WTC11 (cell line): ENCODE measurements around the gene CENPA. TPM values are rescaled to one million over a fixed set of nuclear protein-coding genes. Genes with fewer than 3 reads are reported as not detected.
"Not testable (repeated sequence)": the region's sequence is repeated elsewhere in the genome, so short reads cannot be mapped to it uniquely, and the experiment has no call there.

Experiments used
- ATAC-seq: fragments of 200-7000 bp; cut with Tn5 transposase; 2 replicates; pipeline ENCODE4 v1.10.0; 2021; ENCODE audit warnings: mild to moderate bottlenecking, moderate library complexity
- CTCF ChIA-PET: fragments of 300-600 bp; sonication (Branson Sonifier 250); formaldehyde crosslinking; loops from one replicate; lab custom pipeline; 2021; ENCODE audit warnings: antibody characterized with exemption; lab: Charles Lee
- POLR2A ChIA-PET: fragments of 350-600 bp; sonication (Branson Sonifier 250); formaldehyde crosslinking; loops from one replicate; lab custom pipeline; 2021; ENCODE audit warnings: antibody characterized with exemption; lab: Charles Lee
- DNase-seq: peaks from one replicate; pipeline ENCODE4 v3.0.0; 2021; ENCODE audit warnings: low spot score
- H3K27ac Mint-ChIP-seq: 2 replicates; pipeline ENCODE4 v1.8.0; 2021; ENCODE audit warnings: mixed read lengths
- H3K27me3 Mint-ChIP-seq: 2 replicates; pipeline ENCODE4 v1.8.0; 2021; ENCODE audit warnings: low read depth, mild to moderate bottlenecking, moderate library complexity, mixed read lengths
- H3K36me3 Mint-ChIP-seq: 2 replicates; pipeline ENCODE4 v1.8.0; 2021; ENCODE audit warnings: mixed read lengths
- H3K4me1 Mint-ChIP-seq: 2 replicates; pipeline ENCODE4 v1.8.0; 2022; ENCODE audit warnings: mixed read lengths
- H3K4me3 Mint-ChIP-seq: 2 replicates; pipeline ENCODE4 v1.8.0; 2021; ENCODE audit warnings: mild to moderate bottlenecking, moderate library complexity, mixed read lengths
- H3K9me3 Mint-ChIP-seq: 2 replicates; pipeline ENCODE4 v1.8.0; 2021; ENCODE audit warnings: mixed read lengths
- ATF1 ChIP-seq: sonication (generic); formaldehyde crosslinking; IDR thresholded peaks from 2 replicates; pipeline ENCODE4 v1.8.1; 2023; ENCODE audit warnings: mild to moderate bottlenecking, moderate library complexity, missing genetic modification reagents
- CBFB ChIP-seq: sonication (generic); formaldehyde crosslinking; IDR thresholded peaks from 2 replicates; pipeline ENCODE4 v1.8.1; 2022; ENCODE audit warnings: mild to moderate bottlenecking, low read depth, missing genetic modification reagents
- FOXK1 ChIP-seq: sonication (generic); formaldehyde crosslinking; IDR thresholded peaks from 2 replicates; pipeline ENCODE4 v1.8.0; 2022; ENCODE audit warnings: mild to moderate bottlenecking, moderate library complexity, missing genetic modification reagents
- FOXP4 ChIP-seq: sonication (generic); formaldehyde crosslinking; IDR thresholded peaks from 2 replicates; pipeline ENCODE4 v1.8.0; 2022; ENCODE audit warnings: mild to moderate bottlenecking, missing genetic modification reagents
- JUN ChIP-seq: sonication (generic); formaldehyde crosslinking; IDR thresholded peaks from 2 replicates; pipeline ENCODE4 v1.8.0; 2023; ENCODE audit warnings: mild to moderate bottlenecking, missing genetic modification reagents
- KAT7 ChIP-seq: sonication (generic); formaldehyde crosslinking; IDR thresholded peaks from 2 replicates; pipeline ENCODE4 v1.8.1; 2023; ENCODE audit warnings: missing genetic modification reagents, mild to moderate bottlenecking, borderline replicate concordance
- MLX ChIP-seq: sonication (generic); formaldehyde crosslinking; IDR thresholded peaks from 2 replicates; pipeline ENCODE4 v1.8.1; 2023; ENCODE audit warnings: mild to moderate bottlenecking, missing genetic modification reagents, moderate library complexity
- MYBL2 ChIP-seq: sonication (generic); formaldehyde crosslinking; IDR thresholded peaks from 2 replicates; pipeline ENCODE4 v1.8.1; 2023; ENCODE audit warnings: mild to moderate bottlenecking, moderate library complexity, missing genetic modification reagents
- NR3C1 ChIP-seq: sonication (generic); formaldehyde crosslinking; conservative IDR thresholded peaks from 2 replicates; pipeline ENCODE4 v1.8.1; 2023; ENCODE audit warnings: low read depth, mild to moderate bottlenecking, missing genetic modification reagents
- RORB ChIP-seq: fragments of 250-450 bp; sonication (Bioruptor Pico); IDR thresholded peaks from 2 replicates; pipeline ENCODE4 v1.9.0; 2021; ENCODE audit warnings: mild to moderate bottlenecking
- SMAD3 ChIP-seq: sonication (generic); formaldehyde crosslinking; IDR thresholded peaks from 2 replicates; pipeline ENCODE4 v1.8.0; 2022; ENCODE audit warnings: missing genetic modification reagents, mild to moderate bottlenecking, borderline replicate concordance
- TEAD1 ChIP-seq: sonication (generic); formaldehyde crosslinking; IDR thresholded peaks from 2 replicates; pipeline ENCODE4 v1.8.0; 2022; ENCODE audit warnings: mild to moderate bottlenecking, missing genetic modification reagents
- ZBTB43 ChIP-seq: sonication (generic); formaldehyde crosslinking; IDR thresholded peaks from 2 replicates; pipeline ENCODE4 v1.8.1; 2023; ENCODE audit warnings: mild to moderate bottlenecking, missing genetic modification reagents
- ZNF317 ChIP-seq: sonication (generic); formaldehyde crosslinking; IDR thresholded peaks from 2 replicates; pipeline ENCODE4 v1.8.1; 2023; ENCODE audit warnings: low read depth, mild to moderate bottlenecking, moderate library complexity, missing genetic modification reagents, borderline replicate concordance
- ZNF396 ChIP-seq: fragments of 250-450 bp; sonication (Bioruptor Pico); IDR thresholded peaks from 2 replicates; pipeline ENCODE4 v1.8.0; 2021; ENCODE audit warnings: mild to moderate bottlenecking, moderate library complexity, borderline replicate concordance
- ZNF416 ChIP-seq: fragments of 250-450 bp; sonication (Bioruptor Pico); IDR thresholded peaks from 2 replicates; pipeline ENCODE4 v1.9.0; 2021; ENCODE audit warnings: mild to moderate bottlenecking, inconsistent platforms
- total RNA-seq: library from RNA; stranded (reverse); gene quantifications from 3 replicates; pipeline ENCODE4 v1.2.3, GENCODE V29; 2021
- TF ChIP-seq, protein P1 (sequence below): fragments of 250-450 bp; sonication (Bioruptor Pico); IDR thresholded peaks from 2 replicates; pipeline ENCODE4 v2.1.2; 2022; ENCODE audit warnings: mild to moderate bottlenecking, moderate library complexity
- TF ChIP-seq, protein P2 (sequence below): sonication (generic); formaldehyde crosslinking; IDR thresholded peaks from 2 replicates; pipeline ENCODE4 v1.8.1; 2023; ENCODE audit warnings: mild to moderate bottlenecking, missing genetic modification reagents
- TF ChIP-seq, protein P3 (sequence below): sonication (generic); formaldehyde crosslinking; IDR thresholded peaks from 2 replicates; pipeline ENCODE4 v1.8.0; 2022; ENCODE audit warnings: missing genetic modification reagents
- TF ChIP-seq, protein P4 (sequence below): fragments of 200-600 bp; IDR thresholded peaks from 2 replicates; pipeline ENCODE4 v1.8.0; 2022; ENCODE audit warnings: antibody characterized with exemption

Gene CENPA
- total RNA-seq, 1 experiment from 2014 or later, result 45.6 TPM

DNA sequence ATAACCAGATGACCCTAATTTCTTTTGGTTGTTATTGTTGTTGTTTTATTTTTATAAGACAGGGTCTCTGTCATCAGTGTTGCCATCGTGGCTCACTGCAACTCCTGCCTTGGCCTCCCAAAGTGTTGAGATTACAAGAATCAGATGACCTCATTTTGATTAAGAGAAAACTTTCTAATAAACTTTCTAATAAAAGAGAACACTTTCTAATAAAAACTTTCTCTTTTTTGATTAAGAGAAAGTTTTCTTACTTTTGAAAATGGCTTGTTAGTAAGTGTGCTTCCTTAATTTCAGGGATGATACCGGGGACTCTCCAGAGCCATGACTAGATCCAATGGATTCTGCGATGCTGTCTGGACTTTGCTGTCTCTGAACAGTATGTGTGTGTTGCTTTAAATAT lies 7.7 kb downstream of the CENPA start:
- H3K27me3 Mint-ChIP-seq, result no peaks in the 10 kb centered on the region
- peaks cover 5% of the 10 kb centered on the region; the same call in 1 of the 2 replicates for H3K9me3 Mint-ChIP-seq
- H3K27ac Mint-ChIP-seq, result no peak overlapping the region
- no peak overlapping the region for H3K4me3 Mint-ChIP-seq
- TF ChIP-seq, protein P1, sequence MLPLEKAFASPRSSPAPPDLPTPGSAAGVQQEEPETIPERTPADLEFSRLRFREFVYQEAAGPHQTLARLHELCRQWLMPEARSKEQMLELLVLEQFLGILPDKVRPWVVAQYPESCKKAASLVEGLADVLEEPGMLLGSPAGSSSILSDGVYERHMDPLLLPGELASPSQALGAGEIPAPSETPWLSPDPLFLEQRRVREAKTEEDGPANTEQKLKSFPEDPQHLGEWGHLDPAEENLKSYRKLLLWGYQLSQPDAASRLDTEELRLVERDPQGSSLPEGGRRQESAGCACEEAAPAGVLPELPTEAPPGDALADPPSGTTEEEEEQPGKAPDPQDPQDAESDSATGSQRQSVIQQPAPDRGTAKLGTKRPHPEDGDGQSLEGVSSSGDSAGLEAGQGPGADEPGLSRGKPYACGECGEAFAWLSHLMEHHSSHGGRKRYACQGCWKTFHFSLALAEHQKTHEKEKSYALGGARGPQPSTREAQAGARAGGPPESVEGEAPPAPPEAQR (CRISPR knock-in tag), result no peak
- TF ChIP-seq ZNF317 (CRISPR knock-in tag) (no peak), ZNF416 (CRISPR knock-in tag) (no peak), MYBL2 (CRISPR knock-in tag) (no peak), JUN (no peak), ZBTB43 (CRISPR knock-in tag) (no peak), RORB (CRISPR knock-in tag) (no peak), MLX (CRISPR knock-in tag) (no peak)
- TF ChIP-seq, protein P2, sequence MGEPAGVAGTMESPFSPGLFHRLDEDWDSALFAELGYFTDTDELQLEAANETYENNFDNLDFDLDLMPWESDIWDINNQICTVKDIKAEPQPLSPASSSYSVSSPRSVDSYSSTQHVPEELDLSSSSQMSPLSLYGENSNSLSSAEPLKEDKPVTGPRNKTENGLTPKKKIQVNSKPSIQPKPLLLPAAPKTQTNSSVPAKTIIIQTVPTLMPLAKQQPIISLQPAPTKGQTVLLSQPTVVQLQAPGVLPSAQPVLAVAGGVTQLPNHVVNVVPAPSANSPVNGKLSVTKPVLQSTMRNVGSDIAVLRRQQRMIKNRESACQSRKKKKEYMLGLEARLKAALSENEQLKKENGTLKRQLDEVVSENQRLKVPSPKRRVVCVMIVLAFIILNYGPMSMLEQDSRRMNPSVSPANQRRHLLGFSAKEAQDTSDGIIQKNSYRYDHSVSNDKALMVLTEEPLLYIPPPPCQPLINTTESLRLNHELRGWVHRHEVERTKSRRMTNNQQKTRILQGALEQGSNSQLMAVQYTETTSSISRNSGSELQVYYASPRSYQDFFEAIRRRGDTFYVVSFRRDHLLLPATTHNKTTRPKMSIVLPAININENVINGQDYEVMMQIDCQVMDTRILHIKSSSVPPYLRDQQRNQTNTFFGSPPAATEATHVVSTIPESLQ (CRISPR knock-in tag), result no peak
- CTCF ChIA-PET, result no interaction called here
- peaks cover 72% of the 10 kb centered on the region for H3K36me3 Mint-ChIP-seq
- ATAC-seq (no peak), DNase-seq (no peak)
- H3K4me1 Mint-ChIP-seq, result peaks cover 5% of the 10 kb centered on the region
- POLR2A ChIA-PET, result no interaction called here

DNA sequence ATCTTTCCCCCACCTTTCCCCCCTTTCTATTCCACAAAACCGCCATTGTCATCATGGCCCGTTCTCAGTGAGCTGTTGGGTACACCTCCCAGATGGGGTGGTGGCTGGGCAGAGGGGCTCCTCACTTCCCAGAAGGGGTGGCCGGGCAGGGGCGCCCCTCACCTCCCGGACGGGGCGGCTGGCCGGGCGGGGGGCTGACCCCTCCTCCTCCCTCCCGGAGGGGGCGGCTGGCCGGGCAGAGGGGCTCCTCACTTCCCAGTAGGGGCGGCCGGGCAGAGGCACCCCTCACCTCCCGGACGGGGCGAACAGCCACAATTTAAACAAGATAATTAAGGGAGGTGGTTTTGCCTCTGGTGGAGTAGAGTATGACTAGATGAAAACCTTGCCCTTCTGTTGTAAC lies 9.3 kb downstream of the CENPA start:
- H3K9me3 Mint-ChIP-seq, H3K27ac Mint-ChIP-seq: not testable (repeated sequence)

GRCh38 chr2:26801328-26801727 lies 15.5 kb downstream of the CENPA start:
- Mint-ChIP-seq H3K4me3 (no peak overlapping the region), H3K9me3 (no peaks in the 10 kb centered on the region), H3K36me3 (peaks cover 26% of the 10 kb centered on the region), H3K27ac (peak overlapping the region; percentile 56; the same call in 1 of the 2 replicates), H3K27me3 (no peaks in the 10 kb centered on the region; the same call in 1 of the 2 replicates), H3K4me1 (no peaks in the 10 kb centered on the region)
- POLR2A ChIA-PET, result interaction anchor here (0.6 kb wide), 1 partner anchor 40 kb away, joined by 5 read pairs; no protein-coding TSS in a partner anchor
- DNase-seq, result no peak
- CTCF ChIA-PET, result no interaction called here
- no peak for ATAC-seq
- TF ChIP-seq, protein P3, sequence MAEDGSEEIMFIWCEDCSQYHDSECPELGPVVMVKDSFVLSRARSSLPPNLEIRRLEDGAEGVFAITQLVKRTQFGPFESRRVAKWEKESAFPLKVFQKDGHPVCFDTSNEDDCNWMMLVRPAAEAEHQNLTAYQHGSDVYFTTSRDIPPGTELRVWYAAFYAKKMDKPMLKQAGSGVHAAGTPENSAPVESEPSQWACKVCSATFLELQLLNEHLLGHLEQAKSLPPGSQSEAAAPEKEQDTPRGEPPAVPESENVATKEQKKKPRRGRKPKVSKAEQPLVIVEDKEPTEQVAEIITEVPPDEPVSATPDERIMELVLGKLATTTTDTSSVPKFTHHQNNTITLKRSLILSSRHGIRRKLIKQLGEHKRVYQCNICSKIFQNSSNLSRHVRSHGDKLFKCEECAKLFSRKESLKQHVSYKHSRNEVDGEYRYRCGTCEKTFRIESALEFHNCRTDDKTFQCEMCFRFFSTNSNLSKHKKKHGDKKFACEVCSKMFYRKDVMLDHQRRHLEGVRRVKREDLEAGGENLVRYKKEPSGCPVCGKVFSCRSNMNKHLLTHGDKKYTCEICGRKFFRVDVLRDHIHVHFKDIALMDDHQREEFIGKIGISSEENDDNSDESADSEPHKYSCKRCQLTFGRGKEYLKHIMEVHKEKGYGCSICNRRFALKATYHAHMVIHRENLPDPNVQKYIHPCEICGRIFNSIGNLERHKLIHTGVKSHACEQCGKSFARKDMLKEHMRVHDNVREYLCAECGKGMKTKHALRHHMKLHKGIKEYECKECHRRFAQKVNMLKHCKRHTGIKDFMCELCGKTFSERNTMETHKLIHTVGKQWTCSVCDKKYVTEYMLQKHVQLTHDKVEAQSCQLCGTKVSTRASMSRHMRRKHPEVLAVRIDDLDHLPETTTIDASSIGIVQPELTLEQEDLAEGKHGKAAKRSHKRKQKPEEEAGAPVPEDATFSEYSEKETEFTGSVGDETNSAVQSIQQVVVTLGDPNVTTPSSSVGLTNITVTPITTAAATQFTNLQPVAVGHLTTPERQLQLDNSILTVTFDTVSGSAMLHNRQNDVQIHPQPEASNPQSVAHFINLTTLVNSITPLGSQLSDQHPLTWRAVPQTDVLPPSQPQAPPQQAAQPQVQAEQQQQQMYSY (CRISPR knock-in tag), result no peak
- TF ChIP-seq ATF1 (no peak), FOXP4 (CRISPR knock-in tag) (no peak), CBFB (CRISPR knock-in tag) (no peak), FOXK1 (CRISPR knock-in tag) (no peak), KAT7 (no peak), NR3C1 (no peak), ZNF416 (CRISPR knock-in tag) (no peak), SMAD3 (CRISPR knock-in tag) (no peak), TEAD1 (CRISPR knock-in tag) (no peak), ZNF396 (no peak)
- TF ChIP-seq, protein P4, sequence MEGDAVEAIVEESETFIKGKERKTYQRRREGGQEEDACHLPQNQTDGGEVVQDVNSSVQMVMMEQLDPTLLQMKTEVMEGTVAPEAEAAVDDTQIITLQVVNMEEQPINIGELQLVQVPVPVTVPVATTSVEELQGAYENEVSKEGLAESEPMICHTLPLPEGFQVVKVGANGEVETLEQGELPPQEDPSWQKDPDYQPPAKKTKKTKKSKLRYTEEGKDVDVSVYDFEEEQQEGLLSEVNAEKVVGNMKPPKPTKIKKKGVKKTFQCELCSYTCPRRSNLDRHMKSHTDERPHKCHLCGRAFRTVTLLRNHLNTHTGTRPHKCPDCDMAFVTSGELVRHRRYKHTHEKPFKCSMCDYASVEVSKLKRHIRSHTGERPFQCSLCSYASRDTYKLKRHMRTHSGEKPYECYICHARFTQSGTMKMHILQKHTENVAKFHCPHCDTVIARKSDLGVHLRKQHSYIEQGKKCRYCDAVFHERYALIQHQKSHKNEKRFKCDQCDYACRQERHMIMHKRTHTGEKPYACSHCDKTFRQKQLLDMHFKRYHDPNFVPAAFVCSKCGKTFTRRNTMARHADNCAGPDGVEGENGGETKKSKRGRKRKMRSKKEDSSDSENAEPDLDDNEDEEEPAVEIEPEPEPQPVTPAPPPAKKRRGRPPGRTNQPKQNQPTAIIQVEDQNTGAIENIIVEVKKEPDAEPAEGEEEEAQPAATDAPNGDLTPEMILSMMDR, result no peak

More for the DNA sequence above, 9.3 kb downstream of the CENPA start:
- POLR2A ChIA-PET, H3K27me3 Mint-ChIP-seq, H3K4me1 Mint-ChIP-seq, CTCF ChIA-PET, H3K4me3 Mint-ChIP-seq, ATAC-seq, DNase-seq: not testable (repeated sequence)
- H3K36me3 Mint-ChIP-seq, result peaks cover 62% of the 10 kb centered on the region
